Fibroblast of skin of right biceps (primary cell): ENCODE data around the gene AADACL4.

Experiments
- DNase-seq: peaks from one replicate; pipeline ENCODE4 v3.0.0-alpha.2; 2013

Gene AADACL4

GRCh38 chr1:12613180-12613579 is 30.7 kb upstream of the AADACL4 start:
- no peak for DNase-seq

GRCh38 chr1:12614402-12615158 is 29.3 kb upstream of the AADACL4 start:
- no peak for DNase-seq

GRCh38 chr1:12615159-12615864 is 28.6 kb upstream of the AADACL4 start:
- DNase-seq = no peak

GRCh38 chr1:12615865-12616708 is 27.8 kb upstream of the AADACL4 start:
- peak; percentile 59 for DNase-seq

- DNase-seq = no peak
Observed at GRCh38 chr1:12616709-12617373, 27.0 kb upstream of the AADACL4 start.

GRCh38 chr1:12617511-12617900 is 26.4 kb upstream of the AADACL4 start:
- no peak for DNase-seq

- DNase-seq = peak; percentile 90
Observed at GRCh38 chr1:12617901-12618660, 25.8 kb upstream of the AADACL4 start, which contains the start of gene DHRS3. DHRS3 (minus strand) TSS chr1:12618210; CDS start chr1:12617348, 862 bp downstream.

- DNase-seq = no peak
Observed at GRCh38 chr1:12618661-12618964, 25.3 kb upstream of the AADACL4 start.

- peak; percentile 94 for DNase-seq
Observed at GRCh38 chr1:12618965-12619791, 24.7 kb upstream of the AADACL4 start.

GRCh38 chr1:12619792-12620487 is 23.9 kb upstream of the AADACL4 start:
- DNase-seq = peak; percentile 89

- peak; percentile 60 for DNase-seq
Observed at GRCh38 chr1:12620488-12620865, 23.4 kb upstream of the AADACL4 start.

- no peak for DNase-seq
Observed at GRCh38 chr1:12620931-12621330, 23.0 kb upstream of the AADACL4 start.

- DNase-seq = no peak
Observed at GRCh38 chr1:12621346-12622335, 22.2 kb upstream of the AADACL4 start.

- no peak for DNase-seq
Observed at GRCh38 chr1:12622506-12622905, 21.4 kb upstream of the AADACL4 start.

- DNase-seq = no peak
Observed at GRCh38 chr1:12625276-12625675, 18.6 kb upstream of the AADACL4 start.

GRCh38 chr1:12626888-12627287 is 17.0 kb upstream of the AADACL4 start:
- no peak for DNase-seq

- no peak for DNase-seq
Observed at GRCh38 chr1:12627296-12627695, 16.6 kb upstream of the AADACL4 start.

GRCh38 chr1:12629511-12629956 is 14.4 kb upstream of the AADACL4 start:
- DNase-seq = no peak
